ENCODE data around the gene CEP41. TPM values are rescaled to one million over a fixed set of nuclear protein-coding genes. Genes with fewer than 3 reads are reported as not detected.

Gene CEP41
- total and polyA plus RNA-seq, 3 donors from 2014 or later = 59.0 to 209 (median 91.6) TPM

GRCh38 chr7:130432886-130433285 lies 7.9 kb downstream of the CEP41 start:
- TF ChIP-seq POLR2A (IDR thresholded peaks at IDR 0.05) (no peak), CTCF (IDR thresholded peaks at IDR 0.05) (no peak)
- Histone ChIP-seq H3K27me3 (no peaks in the 10 kb centered on the region), H3K4me1 (peaks cover 5% of the 10 kb centered on the region), H3K27ac (no peak overlapping the region), H3K36me3 (ENCODE audit: low read depth, missing control alignments) (no peaks in the 10 kb centered on the region), H3K9me3 (no peaks in the 10 kb centered on the region), H3K4me3 (no peak overlapping the region)
- intact Hi-C loops (cut with DNase I; ENCODE audit: low total_unique reads) = no loop called here
- WGBS, 2 donors = 83 to 86% methylated on average over 3 of the region's 3 CpGs
- no peak for DNase-seq

- Histone ChIP-seq H3K36me3 (ENCODE audit: low read depth, missing control alignments) (no peaks in the 10 kb centered on the region), H3K4me3 (no peak overlapping the region), H3K9me3 (no peaks in the 10 kb centered on the region), H3K27me3 (no peaks in the 10 kb centered on the region), H3K27ac (peak overlapping the region in 1 of 2 donors; percentile 12), H3K4me1 (peaks cover 5% of the 10 kb centered on the region)
- intact Hi-C loops (cut with DNase I; ENCODE audit: low total_unique reads) = no loop called here
- no peak for TF ChIP-seq CTCF (IDR thresholded peaks at IDR 0.05)
- no peak for TF ChIP-seq POLR2A (IDR thresholded peaks at IDR 0.05)
- WGBS, 2 donors = 35 to 58% methylated on average over 5 of the region's 5 CpGs
- DNase-seq = no peak
Measured at GRCh38 chr7:130430841-130431666, 9.8 kb downstream of the CEP41 start.

GRCh38 chr7:130430115-130430514 lies 10.7 kb downstream of the CEP41 start:
- 36 to 43% methylated on average over 1 of the region's 1 CpG for WGBS, 2 donors
- intact Hi-C loops (cut with DNase I; ENCODE audit: low total_unique reads) = no loop called here
- Histone ChIP-seq H3K9me3 (no peaks in the 10 kb centered on the region), H3K27ac (peak overlapping the region in 1 of 2 donors; percentile 12), H3K4me1 (peaks cover 5% of the 10 kb centered on the region), H3K36me3 (ENCODE audit: low read depth, missing control alignments) (no peaks in the 10 kb centered on the region), H3K27me3 (no peaks in the 10 kb centered on the region), H3K4me3 (no peak overlapping the region)
- no peak for DNase-seq
- TF ChIP-seq CTCF (IDR thresholded peaks at IDR 0.05) (no peak), POLR2A (IDR thresholded peaks at IDR 0.05) (no peak)

GRCh38 chr7:130429019-130429418 lies 11.8 kb downstream of the CEP41 start:
- no peaks in the 10 kb centered on the region for H3K9me3 ChIP-seq
- WGBS, 2 donors = 88 to 97% methylated on average over 4 of the region's 4 CpGs
- DNase-seq = no peak
- no peak overlapping the region for H3K27ac ChIP-seq
- intact Hi-C loops (cut with DNase I; ENCODE audit: low total_unique reads) = no loop called here
- H3K27me3 ChIP-seq = no peaks in the 10 kb centered on the region
- H3K4me3 ChIP-seq = no peak overlapping the region
- peaks cover 5% of the 10 kb centered on the region for H3K4me1 ChIP-seq
- no peaks in the 10 kb centered on the region for H3K36me3 ChIP-seq (ENCODE audit: low read depth, missing control alignments)
- TF ChIP-seq CTCF (IDR thresholded peaks at IDR 0.05) = no peak
- no peak for TF ChIP-seq POLR2A (IDR thresholded peaks at IDR 0.05)

- DNase-seq = no peak
- H3K27me3 ChIP-seq = no peaks in the 10 kb centered on the region
- TF ChIP-seq CTCF (IDR thresholded peaks at IDR 0.05) (no peak), POLR2A (IDR thresholded peaks at IDR 0.05) (no peak)
- H3K27ac ChIP-seq = no peak overlapping the region
- intact Hi-C loops (cut with DNase I; ENCODE audit: low total_unique reads) = no loop called here
- 79 to 85% methylated on average over 4 of the region's 4 CpGs for whole genome bisulfite sequencing, 2 donors
- no peaks in the 10 kb centered on the region for H3K36me3 ChIP-seq (ENCODE audit: low read depth, missing control alignments)
- peaks cover 5% of the 10 kb centered on the region for H3K4me1 ChIP-seq
- no peaks in the 10 kb centered on the region for H3K9me3 ChIP-seq
- H3K4me3 ChIP-seq = no peak overlapping the region
Measured at GRCh38 chr7:130426564-130426963, 14.3 kb downstream of the CEP41 start.
